Spleen (tissue), 7 donors: ENCODE results near the gene MS4A4A.
"Not testable (repeated sequence)": the region's sequence is repeated elsewhere in the genome, so short reads cannot be mapped to it uniquely, and the experiment has no call there.

Experiments
- CTCF ChIP-seq, 11 experiments: fragments of 200-600 bp in 7 of 11; fragments of 450-650 bp in 4 of 11; sonication (generic) in 4 of 11; IDR thresholded peaks in 8 of 11; conservative IDR thresholded peaks in 3 of 11; 1 replicate in 7 of 11; 2 replicates in 4 of 11; pipeline versions ENCODE4 v1.4.0 to v1.8.0; 2016 to 2021; ENCODE audit warnings: antibody characterized with exemption in 11 of 11, inconsistent platforms in 4 of 11, mild to moderate bottlenecking in 1 of 11
- POLR2A ChIP-seq, 3 donors: fragments of 450-650 bp; IDR thresholded peaks; one replicate each; pipeline ENCODE4 v1.5.1; 2017; ENCODE audit warnings: antibody characterized with exemption in 3 of 3, mild to moderate bottlenecking in 1 of 3
- POLR2AphosphoS5 ChIP-seq, 3 donors: sonication (generic); formaldehyde crosslinking; IDR thresholded peaks; one replicate each; pipeline ENCODE4 v1.5.1; 2017; ENCODE audit warnings: antibody characterized with exemption in 3 of 3
- donor health status: DM: no; HTN: no; CAD: no; lungs with moderate emphysema.
- donor health status: DM: no; HTN: no; CAD: no.
- donor health status: DM: no; HTN: no; CAD: no.

- TF ChIP-seq POLR2A (IDR thresholded peaks at IDR 0.05); CTCF (IDR thresholded peaks at IDR 0.05 in 8 of 11, conservative IDR thresholded peaks at IDR 0.05 in 3 of 11); POLR2AphosphoS5 (IDR thresholded peaks at IDR 0.05): not testable (repeated sequence)
Observed at GRCh38 chr11:60301884-60302283, 21.4 kb downstream of the MS4A4A start.
